DMS153 treated with DMSO at 0.1 percent for 48 hours (cell line): ENCODE data around the gene OCLN.
"Not testable (repeated sequence)": the region's sequence is repeated elsewhere in the genome, so short reads cannot be mapped to it uniquely, and the experiment has no call there.

Experiments
- DNase-seq: peaks from one replicate; lab custom pipeline; 2025; ENCODE audit not compliant: unreplicated experiment; lab: John Stamatoyannopoulos, UW

Gene OCLN

GRCh38 chr5:69527128-69527770 lies 34.7 kb downstream of the OCLN start:
- no peak for DNase-seq

DNA sequence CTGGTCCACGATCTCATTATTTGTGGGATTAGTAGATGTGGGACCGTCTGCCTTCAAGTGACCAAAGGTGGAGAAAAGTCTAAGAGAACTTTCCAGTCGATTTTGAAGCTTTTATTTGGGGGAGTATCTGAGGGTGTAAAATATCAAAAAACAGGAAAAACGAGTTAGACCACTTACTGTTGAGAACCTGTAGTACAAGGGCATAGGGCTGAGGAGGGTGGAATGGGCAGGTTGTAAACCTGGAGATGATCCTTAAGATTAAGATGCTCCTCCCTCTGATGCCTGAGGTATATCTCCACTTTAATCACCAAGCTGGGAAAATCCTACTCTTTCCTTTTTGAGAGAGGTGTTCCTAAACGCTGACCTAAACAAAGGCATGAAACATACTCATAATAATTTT lies 35.4 kb downstream of the OCLN start:
- no peak for DNase-seq

GRCh38 chr5:69528609-69529008 lies 36.0 kb downstream of the OCLN start:
- DNase-seq: no peak

DNA sequence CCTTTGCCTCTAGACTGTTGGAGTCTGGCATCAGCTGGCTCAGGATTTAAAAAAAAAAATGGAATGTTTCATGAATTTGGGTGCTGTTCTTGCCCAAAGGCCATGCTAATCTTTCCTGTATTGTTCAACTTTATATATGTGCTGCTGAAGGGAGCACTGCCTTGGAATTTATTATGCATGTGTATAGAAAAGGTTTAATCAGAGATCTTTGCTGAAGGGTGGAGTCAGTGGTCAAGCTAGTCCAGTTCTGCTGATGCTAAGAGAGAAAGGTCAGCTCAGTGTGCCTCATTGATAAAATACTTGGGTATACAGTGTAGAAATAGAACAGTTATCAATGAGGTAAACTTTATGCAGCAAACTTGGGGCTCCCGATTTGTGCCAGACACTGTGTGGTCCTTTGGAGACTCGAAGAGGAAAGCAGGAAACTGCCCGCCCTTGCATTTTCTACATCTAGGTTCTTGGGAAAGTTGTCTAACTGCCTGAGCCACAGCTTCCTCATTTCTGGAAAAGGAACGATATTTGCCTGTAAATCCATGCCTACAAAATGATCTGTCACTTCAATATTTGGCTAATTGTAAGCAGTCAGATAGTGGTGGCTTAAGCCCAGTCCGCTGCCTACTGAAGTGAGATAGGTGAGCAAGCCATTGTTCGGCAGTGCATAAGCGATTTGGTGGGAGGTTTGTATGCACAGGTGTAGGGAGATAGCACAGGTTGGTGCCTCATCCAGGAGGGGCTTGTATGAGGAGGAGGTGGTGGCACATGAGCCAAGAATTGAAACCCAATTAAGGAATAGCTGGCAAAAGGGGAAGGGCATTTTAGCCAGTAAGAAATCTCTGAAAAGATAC lies 38.2 kb downstream of the OCLN start:
- no peak for DNase-seq

- no peak for DNase-seq
Observed at GRCh38 chr5:69531406-69531801, 38.8 kb downstream of the OCLN start.

DNA sequence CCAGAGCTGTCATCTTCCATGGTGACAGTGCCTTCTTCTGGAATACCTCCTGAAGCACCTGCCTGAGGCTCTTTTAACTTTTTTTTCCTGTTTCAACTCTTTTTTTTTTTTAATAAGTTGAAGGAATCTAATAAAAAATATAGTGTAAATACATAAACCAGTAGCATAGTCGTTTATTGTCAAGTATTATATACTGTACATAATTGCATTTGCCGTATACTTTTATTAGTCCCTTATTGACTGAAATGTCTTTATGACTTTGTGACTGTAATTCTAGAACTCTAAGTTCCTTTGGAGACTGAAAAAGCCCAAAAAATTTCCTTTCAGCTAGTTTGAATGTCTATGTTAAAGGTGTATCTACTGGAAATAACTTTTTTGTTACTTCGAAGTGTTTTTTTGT lies 45.3 kb downstream of the OCLN start:
- not testable (repeated sequence) for DNase-seq

- not testable (repeated sequence) for DNase-seq
Observed at GRCh38 chr5:69538735-69539134, 46.1 kb downstream of the OCLN start.

GRCh38 chr5:69541347-69541746 lies 48.8 kb downstream of the OCLN start:
- not testable (repeated sequence) for DNase-seq

DNA sequence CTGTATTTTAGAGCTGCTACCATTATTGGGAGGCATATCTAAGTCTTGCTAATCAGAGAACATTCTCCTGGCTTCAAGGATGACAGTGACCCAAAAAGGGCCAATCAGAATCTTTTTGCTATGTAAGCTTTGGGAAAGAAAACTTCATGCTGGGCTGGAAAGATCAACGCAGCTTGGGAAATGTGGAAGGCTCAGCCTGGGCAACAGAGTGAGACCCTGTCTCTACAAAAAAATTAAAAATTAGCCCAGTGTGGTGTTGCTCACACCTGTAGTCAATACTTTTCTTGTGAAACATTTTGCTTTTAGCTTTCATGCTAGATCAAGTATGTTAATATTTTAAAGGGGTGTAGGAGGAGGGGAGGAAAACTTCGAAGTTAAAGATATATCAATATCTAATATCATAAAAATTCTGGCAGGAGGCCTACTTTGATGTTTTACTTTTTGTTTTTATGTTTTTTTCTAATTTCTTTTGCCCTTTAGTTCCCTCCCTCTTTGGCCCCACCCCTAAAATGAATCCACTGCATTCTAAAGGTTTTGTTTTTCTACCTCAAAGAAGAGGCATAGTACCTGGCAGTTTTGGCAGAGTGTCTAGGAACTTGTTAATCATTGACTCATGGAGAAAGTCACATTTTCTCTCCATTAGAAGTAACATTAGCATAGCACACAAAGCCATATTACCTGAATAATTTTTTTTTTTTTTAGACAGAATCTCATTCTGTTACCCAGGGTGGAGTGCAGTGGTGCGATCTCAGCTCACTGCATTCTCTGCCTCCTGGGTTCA lies 50.4 kb downstream of the OCLN start:
- DNase-seq: not testable (repeated sequence)

DNA sequence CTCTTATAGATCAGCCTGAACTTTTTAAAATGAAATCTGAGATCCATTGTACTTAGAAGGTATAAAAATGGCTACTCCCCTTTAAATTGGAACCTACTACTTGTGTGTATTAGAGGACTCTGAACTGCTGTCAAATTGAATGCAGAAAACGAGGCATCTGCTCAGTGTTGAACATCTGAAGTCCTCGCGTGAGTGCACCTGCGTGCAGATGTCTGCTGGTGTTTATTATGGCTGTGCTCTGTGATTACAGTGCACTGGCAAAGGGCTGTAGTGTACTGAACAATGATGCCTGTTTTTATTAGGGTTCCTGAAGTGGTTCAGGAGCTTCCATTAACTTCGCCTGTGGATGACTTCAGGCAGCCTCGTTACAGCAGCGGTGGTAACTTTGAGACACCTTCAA lies 52.0 kb downstream of the OCLN start:
- not testable (repeated sequence) for DNase-seq

- not testable (repeated sequence) for DNase-seq
Observed at GRCh38 chr5:69559908-69560330, 67.3 kb downstream of the OCLN start, which contains the start of gene GTF2H2C. Gene GTF2H2C, plus strand, starts transcription at chr5:69560191. Its CDS starts 4,942 bp downstream, at chr5:69565133.

DNA sequence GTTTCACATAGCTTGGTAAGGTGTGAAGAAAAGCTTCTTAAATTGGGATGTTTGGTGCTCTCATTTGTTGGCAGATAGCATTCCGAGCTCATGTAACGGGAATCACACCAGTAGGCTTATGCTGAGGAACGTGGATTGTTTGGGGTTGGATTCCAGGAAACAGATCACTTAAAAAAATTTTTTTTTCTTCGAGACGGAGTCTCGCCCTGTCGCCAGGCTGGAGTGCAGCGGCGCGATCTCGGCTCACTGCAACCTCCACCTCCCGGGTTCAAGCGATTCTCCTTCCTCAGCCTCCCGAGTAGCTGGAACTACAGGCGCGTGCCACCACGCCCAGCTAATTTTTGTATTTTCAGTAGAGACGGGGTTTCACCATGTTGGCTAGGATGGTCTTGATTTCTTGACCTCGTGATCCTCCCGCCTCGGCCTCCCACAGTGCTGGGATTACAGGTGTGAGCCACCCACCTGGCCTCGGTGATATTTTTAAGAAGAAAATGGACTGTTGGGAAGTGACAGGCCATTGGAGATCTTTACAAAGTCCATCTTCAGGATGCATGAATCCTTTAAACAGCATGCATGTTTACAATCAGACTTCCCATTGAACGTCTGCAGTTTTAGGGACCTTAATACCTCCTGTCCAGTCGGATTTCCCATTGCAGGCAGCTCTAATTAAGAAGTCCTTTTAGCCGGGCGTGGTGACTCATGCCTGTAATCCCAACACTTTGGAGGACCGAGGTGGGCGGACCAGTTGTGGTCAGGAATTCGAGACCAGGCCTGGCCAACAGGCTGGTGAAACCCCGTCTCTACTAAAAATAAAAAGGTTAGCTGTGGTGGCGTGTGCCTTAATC lies 68.2 kb downstream of the OCLN start:
- not testable (repeated sequence) for DNase-seq

- DNase-seq: not testable (repeated sequence)
Observed at GRCh38 chr5:69566172-69566571, 73.6 kb downstream of the OCLN start.

DNA sequence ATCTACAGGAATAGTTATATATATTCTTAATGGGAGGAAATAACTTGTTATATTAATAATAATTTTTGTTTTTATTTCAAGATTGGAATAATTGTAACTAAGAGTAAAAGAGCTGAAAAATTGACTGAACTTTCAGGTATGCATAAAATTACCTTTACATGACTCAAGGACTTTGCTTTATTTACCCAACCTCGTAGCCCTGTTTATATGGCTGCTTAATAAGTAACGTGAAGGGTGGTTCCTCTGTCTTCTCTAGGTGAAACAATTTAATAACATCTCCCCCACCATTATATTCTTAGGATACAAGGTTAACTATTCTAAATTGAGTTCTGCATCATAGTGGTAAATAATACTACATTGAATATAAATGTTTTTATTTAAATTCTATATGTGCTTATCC lies 75.5 kb downstream of the OCLN start:
- not testable (repeated sequence) for DNase-seq

GRCh38 chr5:69583356-69583755 lies 90.8 kb downstream of the OCLN start:
- not testable (repeated sequence) for DNase-seq

DNA sequence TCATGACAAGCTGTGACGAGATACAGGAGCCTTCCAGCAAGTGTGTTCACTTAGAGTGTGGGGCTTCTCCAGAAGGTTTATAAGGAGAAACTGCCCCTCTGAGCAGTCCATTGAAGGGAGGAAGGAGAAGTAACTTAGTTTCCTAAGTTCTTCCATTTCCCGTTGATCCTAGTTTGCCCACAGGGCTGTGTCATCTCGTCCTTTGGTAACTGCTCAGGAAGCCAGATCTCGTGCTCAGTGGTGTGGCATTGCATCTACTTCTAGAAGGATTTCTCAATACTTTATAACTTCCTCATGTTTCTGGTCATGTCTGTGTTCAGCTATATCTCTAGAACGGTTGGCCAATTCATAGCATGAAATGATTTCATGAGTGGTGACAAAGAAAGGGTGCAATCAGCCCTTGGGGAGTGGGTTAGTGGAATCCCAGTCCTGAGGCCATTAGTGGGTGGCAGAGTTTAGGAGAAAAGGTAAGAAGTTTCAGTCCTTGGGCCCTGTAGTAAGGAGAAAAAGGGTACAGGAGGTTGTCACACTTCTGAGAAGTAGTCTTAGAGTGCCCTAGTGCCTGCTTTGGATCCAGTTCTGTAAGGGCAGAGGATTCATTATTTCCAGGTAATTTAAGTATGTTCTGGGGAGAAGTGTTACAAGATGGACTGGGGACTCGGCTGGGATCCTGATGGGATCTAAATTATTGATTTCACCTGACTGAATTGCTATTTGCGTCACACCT lies 103.7 kb downstream of the OCLN start:
- DNase-seq: not testable (repeated sequence)

- not testable (repeated sequence) for DNase-seq
Observed at GRCh38 chr5:69601947-69602346, 109.4 kb downstream of the OCLN start.

GRCh38 chr5:69606839-69607238 lies 114.2 kb downstream of the OCLN start:
- not testable (repeated sequence) for DNase-seq
